Glutamatergic neuron (in vitro differentiated cells): Measurements from ENCODE around the gene LRFN3. TPM values are rescaled to one million over a fixed set of nuclear protein-coding genes. Genes with fewer than 3 reads are reported as not detected.

ENCODE experiments used
- DNase-seq: peaks from one replicate; pipeline ENCODE4 v3.0.0; 2022
- H3K27ac Mint-ChIP-seq: one replicate; pipeline ENCODE4 v1.8.0; 2020; ENCODE audit warnings: mild to moderate bottlenecking, mixed read lengths, inconsistent platforms; ENCODE audit not compliant: unreplicated experiment
- H3K27me3 Mint-ChIP-seq: one replicate; pipeline ENCODE4 v1.8.0; 2020; ENCODE audit warnings: mild to moderate bottlenecking, moderate library complexity, mixed read lengths, inconsistent platforms; ENCODE audit not compliant: unreplicated experiment
- H3K36me3 Mint-ChIP-seq: one replicate; pipeline ENCODE4 v1.8.0; 2020; ENCODE audit warnings: mild to moderate bottlenecking, mixed read lengths, inconsistent platforms; ENCODE audit not compliant: unreplicated experiment
- H3K4me1 Mint-ChIP-seq: one replicate; pipeline ENCODE4 v1.8.0; 2020; ENCODE audit warnings: mild to moderate bottlenecking, low read depth, mixed read lengths, inconsistent platforms; ENCODE audit not compliant: unreplicated experiment
- H3K4me3 Mint-ChIP-seq: one replicate; pipeline ENCODE4 v1.8.0; 2020; ENCODE audit warnings: mild to moderate bottlenecking, mixed read lengths, inconsistent platforms; ENCODE audit not compliant: unreplicated experiment
- H3K9me3 Mint-ChIP-seq: one replicate; pipeline ENCODE4 v1.8.0; 2020; ENCODE audit warnings: mild to moderate bottlenecking, moderate library complexity, mixed read lengths, inconsistent platforms; ENCODE audit not compliant: unreplicated experiment
- CTCF ChIP-seq: fragments of 200-600 bp; sonication (generic); IDR thresholded peaks from one replicate; pipeline ENCODE4 v1.5.0; 2021; ENCODE audit not compliant: partially characterized antibody, unreplicated experiment
- total RNA-seq: library from RNA; stranded (reverse); fragmentation: NEBNext Ultra II Directional; extraction: Animal tissue kit (Norgen Biotek cat#: 25700); gene quantifications from one replicate; pipeline ENCODE4 v1.2.1, GENCODE V29; 2021; ENCODE audit not compliant: unreplicated experiment

The LRFN3 gene
- total RNA-seq, 1 donor from 2014 or later: 40.6 TPM

- peaks cover 3% of the 10 kb centered on the region for H3K9me3 Mint-ChIP-seq
- DNase-seq: no peak
- H3K4me1 Mint-ChIP-seq: peaks cover 10% of the 10 kb centered on the region
- peak within 1 kb of the TSS; percentile 68 for H3K4me3 Mint-ChIP-seq
- H3K27me3 Mint-ChIP-seq: peaks cover 8% of the 10 kb centered on the region
- peak within 1 kb of the TSS; percentile 23 for H3K27ac Mint-ChIP-seq
- H3K36me3 Mint-ChIP-seq: no peaks in the 10 kb centered on the region
- no peak for TF ChIP-seq CTCF
These were observed 34.1 kb upstream of the LRFN3 start, which contains the start of gene HCST for GRCh38 chr19:35901854-35902661. Gene HCST (plus strand): TSS chr19:35902529. CDS start chr19:35902594, 65 bp downstream.

GRCh38 chr19:35902870-35903475, 33.2 kb upstream of the LRFN3 start:
- Mint-ChIP-seq H3K27me3 (peaks cover 10% of the 10 kb centered on the region), H3K4me1 (peaks cover 10% of the 10 kb centered on the region), H3K36me3 (no peaks in the 10 kb centered on the region), H3K27ac (no peak overlapping the region), H3K9me3 (peaks cover 4% of the 10 kb centered on the region), H3K4me3 (peak overlapping the region; percentile 38)
- no peak for TF ChIP-seq CTCF
- no peak for DNase-seq

- TF ChIP-seq CTCF: no peak
- H3K36me3 Mint-ChIP-seq: no peaks in the 10 kb centered on the region
- no peak overlapping the region for H3K27ac Mint-ChIP-seq
- H3K27me3 Mint-ChIP-seq: peaks cover 8% of the 10 kb centered on the region
- peak overlapping the region; percentile 46 for H3K4me3 Mint-ChIP-seq
- H3K4me1 Mint-ChIP-seq: peaks cover 10% of the 10 kb centered on the region
- DNase-seq: peak; percentile 26
- peaks cover 4% of the 10 kb centered on the region for H3K9me3 Mint-ChIP-seq
These were observed 32.5 kb upstream of the LRFN3 start for GRCh38 chr19:35903550-35904179.

GRCh38 chr19:35904311-35905068, 31.7 kb upstream of the LRFN3 start:
- Mint-ChIP-seq H3K4me1 (peaks cover 7% of the 10 kb centered on the region), H3K36me3 (no peaks in the 10 kb centered on the region), H3K9me3 (peaks cover 4% of the 10 kb centered on the region), H3K27ac (no peak overlapping the region), H3K27me3 (peaks cover 8% of the 10 kb centered on the region), H3K4me3 (no peak overlapping the region)
- no peak for DNase-seq
- no peak for TF ChIP-seq CTCF
